OCI-LY3 (cell line): Measurements from ENCODE around the gene C3orf80.

Source experiments
- EZH2phosphoT487 ChIP-seq: fragments of 200-600 bp; shearing (Covaris generic); IDR thresholded peaks from 2 replicates; pipeline ENCODE4 v1.6.1; 2018; ENCODE audit warnings: antibody characterized with exemption, mixed run types, low read depth
- TF ChIP-seq, protein P1 (sequence below): fragments of 200-600, 300-600 bp; sonication (generic); IDR thresholded peaks from 2 replicates; pipeline ENCODE4 v1.5.1; 2014; ENCODE audit warnings: antibody characterized with exemption, low read length, low read depth

DNA sequence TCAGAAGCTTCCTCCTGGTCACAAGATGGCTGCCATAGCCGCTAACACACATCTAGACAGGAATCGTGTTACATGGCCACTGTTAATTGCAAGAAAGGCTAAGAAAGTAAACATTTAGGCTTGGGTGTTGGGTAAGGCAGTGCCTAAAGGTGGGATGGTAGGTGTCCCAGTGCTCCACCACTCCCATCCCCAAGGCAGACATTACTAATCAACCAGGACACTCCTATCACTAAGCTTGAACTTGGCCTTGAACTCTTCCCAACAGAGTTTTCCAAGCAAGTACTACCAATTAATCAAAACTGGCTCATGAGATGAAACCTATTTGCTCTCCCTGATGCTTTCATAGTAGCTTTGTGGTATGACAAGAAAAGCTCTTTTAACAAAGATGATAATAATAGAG is 37.9 kb upstream of the C3orf80 start:
- TF ChIP-seq, protein P1, sequence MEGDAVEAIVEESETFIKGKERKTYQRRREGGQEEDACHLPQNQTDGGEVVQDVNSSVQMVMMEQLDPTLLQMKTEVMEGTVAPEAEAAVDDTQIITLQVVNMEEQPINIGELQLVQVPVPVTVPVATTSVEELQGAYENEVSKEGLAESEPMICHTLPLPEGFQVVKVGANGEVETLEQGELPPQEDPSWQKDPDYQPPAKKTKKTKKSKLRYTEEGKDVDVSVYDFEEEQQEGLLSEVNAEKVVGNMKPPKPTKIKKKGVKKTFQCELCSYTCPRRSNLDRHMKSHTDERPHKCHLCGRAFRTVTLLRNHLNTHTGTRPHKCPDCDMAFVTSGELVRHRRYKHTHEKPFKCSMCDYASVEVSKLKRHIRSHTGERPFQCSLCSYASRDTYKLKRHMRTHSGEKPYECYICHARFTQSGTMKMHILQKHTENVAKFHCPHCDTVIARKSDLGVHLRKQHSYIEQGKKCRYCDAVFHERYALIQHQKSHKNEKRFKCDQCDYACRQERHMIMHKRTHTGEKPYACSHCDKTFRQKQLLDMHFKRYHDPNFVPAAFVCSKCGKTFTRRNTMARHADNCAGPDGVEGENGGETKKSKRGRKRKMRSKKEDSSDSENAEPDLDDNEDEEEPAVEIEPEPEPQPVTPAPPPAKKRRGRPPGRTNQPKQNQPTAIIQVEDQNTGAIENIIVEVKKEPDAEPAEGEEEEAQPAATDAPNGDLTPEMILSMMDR, result no peak
- no peak for TF ChIP-seq EZH2phosphoT487
